NCI-H774 (cell line): ENCODE measurements around the gene SLC35F3.

Experiments used
- DNase-seq: peaks from one replicate; lab custom pipeline; 2025; lab: John Stamatoyannopoulos, UW

Gene SLC35F3

DNA sequence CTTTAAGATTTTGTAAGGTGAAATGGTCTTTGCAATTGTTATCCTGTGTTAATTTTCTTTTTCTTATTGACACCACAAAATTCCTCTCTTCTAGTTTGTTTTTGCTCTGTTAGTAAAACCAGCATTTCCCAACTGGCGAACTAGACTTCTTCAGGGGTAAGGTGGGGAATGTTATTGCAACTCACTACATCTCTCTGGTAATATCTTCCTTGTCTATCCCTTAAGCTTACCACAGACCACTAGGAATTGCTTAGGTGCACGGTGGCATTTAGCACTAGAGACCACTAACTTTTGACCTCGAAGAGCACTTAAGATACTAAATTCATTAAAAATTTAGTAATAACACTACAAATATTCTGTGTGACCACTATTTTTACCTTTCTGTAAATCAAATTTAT lies 464.6 kb downstream of the SLC35F3 start:
- DNase-seq = no peak

DNA sequence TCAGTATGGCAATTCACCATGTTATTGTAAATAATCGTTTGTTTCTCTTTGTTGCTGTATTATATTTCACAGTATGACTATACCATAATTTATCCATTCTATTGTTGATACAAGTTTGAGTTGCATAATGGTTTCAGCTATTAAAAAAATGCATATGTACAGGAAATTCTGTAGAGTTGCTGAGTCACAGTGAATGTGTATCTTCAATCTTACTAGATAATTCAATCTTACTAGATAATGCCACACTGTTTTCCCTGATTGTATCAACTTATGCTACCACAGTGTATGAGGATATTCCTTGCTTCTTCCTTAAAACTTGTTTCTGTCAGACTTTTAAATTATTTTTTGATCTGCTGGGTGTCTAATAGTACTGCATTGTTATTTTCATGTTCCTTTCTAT lies 465.3 kb downstream of the SLC35F3 start:
- no peak for DNase-seq

DNA sequence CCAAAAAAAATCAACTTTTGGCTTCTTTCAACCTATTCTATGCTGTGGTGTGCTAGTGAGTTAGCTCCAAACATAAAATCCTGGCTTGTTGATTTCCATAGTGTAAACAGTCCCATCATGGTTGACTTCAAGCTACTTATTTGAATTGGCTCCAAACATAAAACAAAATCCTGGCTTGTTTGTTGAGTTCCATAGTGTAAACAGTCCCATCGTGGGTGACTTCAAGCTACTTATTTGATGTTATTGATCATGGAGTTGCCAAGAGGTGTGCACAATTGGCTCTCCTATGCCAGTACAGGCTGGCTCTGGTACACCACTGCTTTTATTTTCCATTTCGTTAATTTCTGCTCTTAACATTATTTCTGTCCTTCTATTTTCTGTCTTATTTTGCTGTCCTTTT lies 466.9 kb downstream of the SLC35F3 start:
- DNase-seq = no peak

DNA sequence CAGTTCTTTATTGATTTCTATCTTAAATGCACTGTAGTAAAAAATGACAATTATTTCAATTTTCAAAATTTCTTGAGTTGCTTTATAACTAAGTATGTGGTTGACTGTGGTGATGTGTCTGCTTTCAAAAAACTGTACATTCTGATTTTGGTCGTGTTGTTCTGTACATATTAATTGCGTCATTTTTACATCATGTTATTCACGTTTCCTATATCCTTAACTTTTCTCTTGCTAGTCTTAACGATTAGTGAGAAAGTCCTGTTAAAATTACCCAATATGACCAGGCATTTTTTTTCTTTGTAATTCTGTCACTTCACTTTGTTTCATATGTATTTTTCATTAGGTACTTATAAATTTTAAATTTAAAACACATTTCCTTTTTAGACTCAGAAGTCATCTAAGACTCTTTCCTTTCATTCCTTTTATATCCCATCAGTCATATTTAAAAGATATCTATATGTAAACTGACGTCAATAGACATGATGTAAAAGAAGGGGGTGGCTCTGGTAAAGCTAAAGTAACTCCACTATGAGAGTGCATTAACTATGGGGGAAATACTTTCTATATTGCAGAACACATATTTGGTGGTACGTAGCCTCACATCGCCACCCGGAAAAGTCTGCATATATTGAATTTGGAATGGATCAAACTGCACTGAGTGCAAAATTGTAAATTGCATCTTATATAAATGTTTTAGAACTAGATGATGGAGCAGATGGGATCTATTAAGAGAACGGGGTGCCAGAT lies 467.7 kb downstream of the SLC35F3 start:
- DNase-seq = no peak

DNA sequence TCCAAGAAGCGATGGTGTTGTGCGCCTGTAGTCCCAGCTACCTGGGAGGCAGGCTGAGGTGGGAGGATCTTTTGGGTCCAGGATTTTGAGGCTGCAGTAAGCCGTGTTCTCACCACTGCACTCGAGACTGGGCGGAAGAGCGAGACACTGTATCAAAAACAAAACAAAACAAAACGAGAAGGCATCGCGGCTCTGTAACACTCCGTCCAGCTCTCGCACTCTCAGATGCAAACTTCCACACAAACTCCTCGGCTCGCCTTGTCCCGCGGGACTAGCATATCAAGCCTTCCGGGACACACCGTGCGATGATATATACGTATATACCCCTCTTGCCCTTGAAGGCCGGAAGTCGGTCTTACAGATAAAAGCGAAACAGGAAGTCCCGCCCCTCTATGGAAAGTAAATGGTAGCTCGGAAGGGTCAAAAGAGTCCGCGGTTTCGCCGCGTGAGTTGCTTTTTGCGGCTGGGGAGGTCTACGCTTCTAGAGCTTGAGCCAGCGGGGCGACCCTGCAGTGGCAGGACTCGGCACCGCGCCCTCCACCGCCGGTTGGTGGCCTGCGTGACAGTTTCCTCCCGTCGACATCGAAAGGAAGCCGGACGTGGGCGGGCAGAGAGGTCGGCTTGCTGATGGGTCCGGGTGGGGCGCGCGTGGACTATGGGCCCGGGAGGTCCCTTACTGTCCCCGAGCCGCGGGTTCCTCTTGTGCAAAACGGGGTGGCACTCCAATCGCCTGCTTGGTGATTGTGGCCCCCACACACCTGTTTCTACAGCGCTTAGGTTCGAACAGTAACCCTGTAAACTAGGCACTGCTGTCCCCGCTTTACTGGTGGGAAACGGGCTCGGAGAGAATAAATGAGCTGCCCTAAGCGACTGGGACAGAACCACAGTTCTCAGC lies 468.8 kb downstream of the SLC35F3 start, which contains the start of gene COA6:
TSS of gene COA6 (plus strand) at position 393 of the 895 bp plus-strand sequence. CDS start at position 404, 11 bp downstream.
- peak; percentile 94 for DNase-seq

DNA sequence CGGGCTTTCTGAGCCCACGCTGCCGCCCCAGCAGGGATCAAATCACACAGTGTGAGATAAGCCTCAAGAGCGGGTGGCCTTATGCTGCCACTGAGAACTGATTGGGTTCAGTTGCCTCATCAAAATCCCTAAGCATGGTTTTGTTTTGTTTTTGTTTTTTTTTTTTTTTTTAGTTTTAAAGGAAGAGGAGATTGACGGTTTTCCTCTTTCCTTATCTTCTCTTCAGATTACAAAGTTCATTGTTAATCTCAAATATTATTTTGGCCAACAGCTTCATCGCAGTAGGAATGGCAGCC lies 469.4 kb downstream of the SLC35F3 start:
- no peak for DNase-seq
